Fibroblast of skin of abdomen (primary cell): ENCODE measurements around the gene EML1.
A peak's percentile ranks its signal among the peaks of the same experiment; 100 is the strongest.

Experiments used
- DNase-seq: peaks from one replicate; pipeline ENCODE4 v3.0.0-alpha.2; 2013

The EML1 gene

DNA sequence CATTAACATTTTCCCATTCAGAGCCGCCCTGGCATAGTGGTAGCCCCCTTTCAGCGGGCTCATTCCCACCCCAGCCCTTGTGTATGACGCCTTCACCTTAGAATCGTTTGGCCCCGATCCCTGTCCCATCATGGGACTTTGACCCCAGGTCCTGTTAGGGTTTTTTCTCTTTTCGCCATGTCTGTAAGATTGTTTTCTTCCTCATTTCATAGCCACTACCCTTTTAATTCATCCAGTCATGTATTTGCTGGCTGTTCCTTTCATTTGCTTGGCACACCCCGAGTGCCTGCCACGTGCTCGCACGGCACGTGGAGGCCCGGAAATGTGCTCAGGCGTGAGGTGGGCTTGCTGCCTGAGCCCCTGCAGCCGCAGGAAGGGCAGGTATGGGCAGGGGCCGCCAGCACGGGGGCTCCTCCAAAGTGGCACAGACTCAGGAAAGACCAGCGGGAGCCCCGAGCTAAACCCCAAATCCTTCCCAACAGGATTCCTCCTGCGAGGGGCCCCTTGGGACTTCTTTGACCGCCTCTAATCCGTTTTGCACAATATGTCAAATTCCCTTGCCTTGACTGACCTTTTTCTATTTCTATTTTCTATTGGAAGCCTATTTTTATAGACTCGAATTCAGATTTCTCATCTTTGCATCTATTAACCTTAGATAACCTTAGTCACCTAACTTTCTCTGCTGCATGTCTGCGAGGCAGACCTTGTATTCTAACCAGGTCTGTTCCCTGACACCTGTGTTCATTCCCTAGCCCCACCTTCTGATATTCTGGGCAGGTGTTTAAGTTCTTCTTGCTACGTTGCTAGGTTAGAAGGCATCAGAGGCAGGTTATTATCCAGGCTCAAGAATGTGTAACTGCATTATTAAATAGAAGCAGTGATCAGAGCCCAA is 114.8 kb downstream of the EML1 start:
- DNase-seq: no peak

- DNase-seq: no peak
Observed at GRCh38 chr14:99908653-99909250, 115.5 kb downstream of the EML1 start.

DNA sequence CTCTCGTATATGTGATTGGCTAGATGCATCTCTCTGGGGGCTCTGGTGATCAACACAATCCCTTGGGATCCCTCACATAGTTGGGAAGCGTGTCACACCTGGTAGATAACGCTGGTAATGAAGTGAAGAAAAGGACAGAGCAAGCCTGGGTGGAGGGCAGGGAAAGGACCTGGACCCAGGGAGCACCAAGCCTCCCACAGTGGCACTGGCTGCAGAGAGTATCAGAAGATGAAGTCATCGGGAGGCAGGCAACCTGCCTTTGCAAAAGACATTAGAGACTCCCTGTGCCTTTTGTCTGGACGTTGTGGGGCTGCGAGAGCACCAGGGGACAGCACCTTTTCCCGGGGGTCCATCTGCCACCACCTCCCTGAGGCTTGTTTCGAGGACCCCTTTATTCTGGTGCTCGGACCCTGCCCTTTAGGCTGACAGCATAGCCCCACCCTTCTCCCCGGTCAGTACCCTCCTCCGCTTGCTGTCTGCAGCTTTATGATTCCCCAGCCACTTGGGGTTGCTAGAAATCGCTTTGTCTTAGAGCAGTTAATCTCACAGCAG is 116.4 kb downstream of the EML1 start:
- peak; percentile 20 for DNase-seq

- DNase-seq: peak; percentile 93
Observed at GRCh38 chr14:99910337-99911309, 117.4 kb downstream of the EML1 start.

DNA sequence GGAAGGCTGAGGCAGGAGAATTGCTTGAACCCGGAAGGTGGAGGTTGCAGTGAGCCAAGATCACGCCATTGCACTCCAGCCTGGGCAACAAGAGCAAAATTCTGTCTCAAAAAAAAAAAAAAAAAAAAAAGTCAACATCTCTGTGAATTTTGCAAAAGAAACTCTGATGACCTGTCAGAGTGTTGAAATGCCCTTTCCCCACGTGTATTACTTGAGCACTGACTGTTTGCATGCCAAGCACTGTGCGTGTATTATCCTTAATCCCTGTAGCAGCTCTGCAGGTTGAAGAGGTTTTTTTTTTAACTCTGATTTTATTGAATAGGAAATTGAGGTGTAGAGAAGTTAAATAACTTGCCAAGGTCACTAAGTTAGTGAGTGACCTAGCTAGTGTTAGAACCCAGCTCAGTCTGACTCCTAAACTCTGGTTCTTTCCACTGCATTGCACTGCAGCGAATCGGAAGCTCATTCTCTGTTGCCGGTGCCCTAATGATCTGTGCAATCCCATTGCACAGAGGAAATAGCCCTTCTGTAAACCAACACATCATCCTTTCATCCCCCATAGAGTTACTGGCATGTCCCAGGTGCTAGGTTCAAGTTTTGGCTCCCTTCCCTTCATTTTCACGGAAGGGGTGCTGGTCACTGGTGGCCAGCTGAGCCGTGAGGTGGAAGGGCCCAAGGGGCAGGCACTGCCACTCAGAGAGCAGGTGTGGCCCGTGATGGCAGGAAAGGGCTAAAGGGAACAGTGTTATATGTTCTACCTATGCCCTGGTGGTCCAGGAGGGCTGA is 122.3 kb downstream of the EML1 start:
- no peak for DNase-seq

- DNase-seq: no peak
Observed at GRCh38 chr14:99916091-99916383, 122.8 kb downstream of the EML1 start.

- no peak for DNase-seq
Observed at GRCh38 chr14:99918781-99919180, 125.6 kb downstream of the EML1 start.

DNA sequence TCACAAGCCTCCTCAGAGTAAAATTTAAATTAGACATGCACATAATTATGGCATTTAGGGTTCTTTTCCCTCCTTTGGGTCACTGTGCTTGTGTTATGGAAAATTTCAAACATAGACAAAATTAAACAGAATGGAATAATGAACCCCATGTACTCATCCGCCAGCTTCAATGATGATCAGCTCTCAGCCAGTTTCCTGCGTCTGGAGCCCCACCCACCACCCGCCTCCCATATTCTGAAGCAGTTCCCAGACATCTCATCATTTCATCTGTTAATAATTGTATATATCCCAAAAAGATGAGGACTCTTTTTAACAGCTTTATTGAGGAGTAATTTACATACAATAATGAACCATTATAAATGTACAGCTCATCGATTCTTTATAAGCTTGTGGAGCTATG is 128.2 kb downstream of the EML1 start:
- no peak for DNase-seq

DNA sequence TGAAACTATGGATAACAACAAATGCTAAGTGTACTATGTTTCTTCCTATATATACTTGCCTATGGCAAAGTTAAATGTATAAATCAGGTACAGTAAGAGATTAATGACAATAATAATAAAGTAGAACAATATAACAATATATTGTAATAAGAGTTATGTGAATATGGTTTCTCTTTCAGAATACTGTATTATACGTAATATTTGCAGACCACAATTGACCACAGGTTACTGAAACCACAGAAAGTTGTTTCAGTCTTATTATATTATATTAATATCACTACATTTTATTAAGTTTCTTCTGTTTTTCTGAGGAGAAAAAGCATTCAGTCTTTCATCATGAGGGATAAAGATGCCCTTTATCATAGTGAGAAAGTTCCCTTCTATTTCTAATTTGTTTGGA is 131.2 kb downstream of the EML1 start:
- DNase-seq: no peak

GRCh38 chr14:99925471-99925870 is 132.3 kb downstream of the EML1 start:
- no peak for DNase-seq

DNA sequence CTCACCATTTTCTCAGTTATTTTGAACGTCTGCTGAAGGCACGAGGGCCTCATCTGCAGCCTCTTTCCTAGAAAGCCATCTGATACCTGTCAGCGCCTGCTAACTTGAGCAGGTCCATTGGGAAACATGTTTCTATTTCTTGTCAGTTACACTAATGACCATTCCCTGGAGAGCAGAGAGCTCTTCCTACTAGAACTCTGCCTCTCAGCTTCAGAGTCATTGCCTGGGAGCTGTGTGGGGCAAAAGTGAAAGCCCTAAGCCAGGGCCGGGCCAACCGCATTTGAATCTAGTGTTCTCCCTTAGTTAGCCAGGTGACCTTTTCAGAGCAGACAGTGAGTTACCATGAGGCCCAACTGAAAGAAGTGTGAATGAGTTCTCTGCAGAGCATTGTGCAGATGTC is 135.8 kb downstream of the EML1 start:
- DNase-seq: no peak

- no peak for DNase-seq
Observed at GRCh38 chr14:99929601-99930000, 136.4 kb downstream of the EML1 start.

- no peak for DNase-seq
Observed at GRCh38 chr14:99930420-99931274, 137.4 kb downstream of the EML1 start.

GRCh38 chr14:99931308-99931707 is 138.1 kb downstream of the EML1 start:
- DNase-seq: no peak

DNA sequence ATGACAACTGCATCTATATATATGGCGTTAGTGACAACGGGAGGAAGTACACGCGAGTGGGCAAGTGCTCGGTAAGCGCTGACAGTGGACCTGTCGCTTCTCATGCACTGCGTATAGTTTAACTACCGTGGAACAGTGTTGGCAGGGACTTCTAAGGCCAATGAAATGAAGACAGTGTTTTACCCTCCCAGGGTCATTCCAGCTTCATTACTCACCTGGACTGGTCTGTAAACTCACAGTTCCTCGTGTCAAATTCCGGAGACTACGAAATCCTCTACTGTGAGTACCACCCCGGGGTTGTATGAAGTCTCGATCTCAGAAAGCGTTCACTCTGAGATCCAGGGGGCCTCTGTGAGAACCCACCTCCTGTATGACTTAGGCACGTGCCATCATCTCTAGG is 142.8 kb downstream of the EML1 start:
- peak; percentile 47 for DNase-seq

DNA sequence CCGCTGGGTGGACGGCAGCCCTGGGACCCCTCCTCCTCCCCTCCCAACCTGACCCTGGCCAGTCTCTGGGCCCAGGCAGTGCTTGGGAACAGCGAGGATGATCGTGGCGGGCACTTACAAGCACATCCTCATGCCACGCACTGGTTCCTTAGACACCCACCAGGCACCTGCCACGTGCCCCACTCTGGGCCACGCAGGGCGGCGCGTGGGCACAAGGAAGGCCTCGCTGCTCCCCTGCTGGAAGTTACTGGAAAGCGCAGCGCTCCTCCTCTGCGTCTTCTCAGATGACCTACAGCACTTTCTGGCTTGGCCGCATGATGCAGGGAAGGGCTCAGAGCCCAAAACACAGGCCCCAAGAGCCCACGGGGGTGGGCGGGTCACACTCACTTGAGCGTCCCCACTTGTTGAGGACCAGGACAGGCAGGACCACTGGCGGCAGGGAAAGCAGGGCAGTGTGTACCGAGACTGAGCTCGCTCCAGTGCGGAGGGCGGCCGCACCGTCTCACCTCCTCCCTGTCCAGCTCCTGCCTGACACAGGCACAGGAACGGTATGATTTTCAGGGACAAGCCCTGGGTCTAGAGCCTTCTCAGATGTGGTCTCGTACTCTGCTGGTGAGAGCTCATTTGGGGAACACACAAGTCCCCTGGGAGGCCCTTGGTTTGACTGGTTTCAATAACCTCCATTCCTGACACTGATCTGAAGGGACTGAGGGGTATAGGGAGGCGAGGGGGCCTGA is 143.7 kb downstream of the EML1 start:
- no peak for DNase-seq

DNA sequence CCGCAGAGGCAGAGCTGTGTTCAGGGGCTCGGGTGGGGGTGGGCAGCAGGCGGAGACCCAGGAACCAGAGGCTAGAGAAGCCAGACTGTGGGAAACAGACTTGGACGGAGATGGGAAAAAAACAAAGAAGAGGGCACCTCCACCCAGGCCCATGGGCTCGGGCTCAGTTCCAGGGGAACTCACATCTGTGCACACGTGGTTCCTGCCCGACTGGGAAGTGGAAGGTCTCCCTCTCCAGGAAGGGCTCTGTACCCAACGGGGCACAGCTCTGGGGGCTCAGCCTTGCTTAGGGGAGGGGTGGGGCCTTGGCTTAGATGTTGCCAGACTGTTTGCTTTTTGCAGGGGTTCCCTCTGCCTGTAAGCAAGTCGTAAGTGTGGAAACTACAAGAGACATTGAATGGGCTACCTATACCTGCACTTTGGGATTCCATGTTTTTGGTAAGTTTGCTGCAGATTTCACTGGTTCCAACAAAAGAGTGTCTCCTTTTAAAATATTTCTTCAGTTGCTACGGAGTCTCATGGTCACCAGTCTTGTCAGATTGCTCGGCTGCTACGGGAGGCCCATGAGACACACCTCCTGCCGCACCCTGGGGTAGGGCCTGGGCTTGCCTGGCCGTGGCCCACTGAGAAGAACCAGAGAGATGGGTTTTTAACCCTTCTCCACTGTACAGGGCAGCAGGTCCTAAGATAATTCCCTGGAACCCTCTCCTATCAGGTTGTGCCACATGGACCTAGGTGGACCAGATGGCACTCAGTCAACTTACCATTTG is 144.4 kb downstream of the EML1 start:
- no peak for DNase-seq

GRCh38 chr14:99938376-99938775 is 145.2 kb downstream of the EML1 start:
- DNase-seq: no peak

DNA sequence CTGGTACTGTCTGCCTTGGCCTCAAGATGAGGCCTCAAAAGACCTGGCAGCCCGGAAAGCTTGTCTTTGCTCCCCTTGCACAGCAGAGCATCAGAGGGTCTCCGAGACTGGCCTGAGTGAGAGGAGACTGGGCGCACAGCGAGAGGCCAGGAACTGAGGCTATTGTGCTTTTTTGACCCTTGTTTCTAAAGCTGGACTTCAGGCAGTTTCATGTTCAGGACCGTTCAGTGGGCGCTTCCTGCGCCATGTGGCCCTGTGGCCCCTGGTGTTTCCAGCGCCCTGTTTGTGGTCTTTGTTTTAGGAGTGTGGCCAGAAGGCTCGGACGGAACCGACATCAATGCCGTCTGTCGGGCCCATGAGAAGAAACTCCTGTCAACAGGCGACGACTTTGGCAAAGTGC is 145.7 kb downstream of the EML1 start:
- no peak for DNase-seq

DNA sequence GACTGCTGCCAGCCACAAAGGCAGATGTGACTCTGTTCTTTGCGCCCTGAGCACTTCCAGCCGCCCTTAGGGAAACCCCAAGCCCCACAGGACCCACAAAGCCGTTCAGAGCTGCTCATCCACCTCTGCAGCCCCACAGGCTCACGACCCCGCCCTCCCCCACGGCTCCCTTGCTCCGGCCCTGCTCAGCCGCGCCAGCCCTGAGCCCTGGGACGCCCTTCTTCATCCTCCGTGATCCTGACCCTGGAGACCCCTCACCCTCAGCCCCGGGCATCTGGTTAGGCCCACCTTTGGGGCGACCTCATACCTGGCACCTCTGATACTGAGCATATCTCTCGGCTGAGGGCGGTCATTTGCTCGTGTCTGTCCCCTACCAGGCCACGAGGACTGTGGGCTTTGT is 146.2 kb downstream of the EML1 start:
- DNase-seq: no peak
